Ascending aorta (tissue), 2 donors: ENCODE results near the gene SPAG5. TPM values are rescaled to one million over a fixed set of nuclear protein-coding genes. Genes with fewer than 3 reads are reported as not detected.

ENCODE experiments used
- DNase-seq, 2 donors: peaks; one replicate each; pipeline ENCODE4 v3.0.0-alpha.2; 2019; ENCODE audit warnings: low spot score in 2 of 2
- H3K27ac ChIP-seq, 2 donors: fragments of 200-600 bp; sonication (generic); one replicate each; pipeline ENCODE4 v1.5.1; 2016 to 2017; ENCODE audit warnings: mild to moderate bottlenecking in 1 of 2
- H3K27me3 ChIP-seq: fragments of 200-600 bp; sonication (generic); one replicate; pipeline ENCODE4 v1.5.1; 2017
- H3K36me3 ChIP-seq, 2 donors: fragments of 200-600 bp; sonication (generic); one replicate each; pipeline ENCODE4 v1.5.1; 2016
- H3K4me1 ChIP-seq, 2 donors: fragments of 200-600 bp; sonication (generic); one replicate each; pipeline ENCODE4 v1.5.1; 2016 to 2017; ENCODE audit warnings: mild to moderate bottlenecking in 1 of 2
- H3K4me3 ChIP-seq, 2 donors: fragments of 200-600 bp; sonication (generic); one replicate each; pipeline ENCODE4 v1.5.1; 2016 to 2017; ENCODE audit warnings: mild to moderate bottlenecking in 1 of 2
- H3K9me3 ChIP-seq, 2 donors: fragments of 200-600 bp; sonication (generic); one replicate each; pipeline ENCODE4 v1.5.1; 2016
- intact Hi-C: fragments of 100-400 bp; cut with DNase I; formaldehyde crosslinking; loops from one replicate; pipeline ENCODE4 v1.15.1; 2023
- total RNA-seq: library from RNA; depleted of rRNA; stranded (reverse); fragments of >200 nt; gene quantifications from one replicate; pipeline ENCODE4 v1.1.0, GENCODE V29; 2016
- TF ChIP-seq, protein P1 (sequence below), 3 experiments: fragments of 200-600 bp in 2 of 3; fragments of 450-650 bp in 1 of 3; sonication (generic) in 2 of 3; IDR thresholded peaks; one replicate each; pipeline ENCODE4 v1.5.1; 2016 to 2019; ENCODE audit warnings: antibody characterized with exemption in 3 of 3, mild to moderate bottlenecking in 1 of 3, moderate library complexity in 1 of 3

The SPAG5 gene
- total RNA-seq, 1 donor from 2014 or later: 1.6 TPM

DNA sequence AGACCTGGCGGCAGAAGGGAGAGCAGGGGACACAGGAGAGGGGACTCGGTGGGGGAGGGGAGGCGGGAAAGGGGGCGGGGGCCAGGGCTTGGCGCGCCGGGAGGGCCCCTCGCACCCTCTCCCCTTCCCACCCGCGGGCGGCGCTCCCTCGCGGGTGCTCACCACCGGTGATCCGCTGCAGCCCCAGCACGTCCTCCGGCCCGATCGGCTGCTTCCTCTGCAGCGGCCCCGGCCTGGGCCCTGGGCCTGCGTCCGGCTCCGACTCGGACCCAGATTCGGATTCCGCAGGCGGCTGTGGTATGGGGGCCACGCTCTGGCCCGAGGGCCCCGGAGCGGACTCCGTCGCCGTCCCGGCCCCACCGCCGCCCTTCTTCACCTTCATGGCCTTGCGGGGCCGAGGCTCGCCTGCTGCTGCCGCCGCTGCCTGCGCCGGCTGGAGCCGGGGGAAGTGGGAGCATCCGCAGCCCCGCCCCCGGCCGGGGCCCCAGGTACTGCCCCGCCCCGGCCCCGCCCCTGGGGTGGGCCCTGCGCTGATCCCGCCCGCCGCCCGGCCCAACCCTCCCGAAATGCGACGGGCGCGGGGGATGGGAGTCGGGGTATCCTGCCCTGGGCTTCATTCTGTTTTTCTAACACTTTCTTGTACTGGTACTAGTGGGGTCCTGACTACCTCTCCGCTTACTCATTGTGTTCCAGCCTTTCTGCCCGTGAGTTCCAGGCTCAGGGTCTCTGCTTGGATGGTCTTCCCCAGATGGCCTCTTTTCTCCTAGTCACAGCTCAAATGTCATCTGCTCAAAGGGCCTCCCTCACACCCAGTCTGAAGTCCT, 46.4 kb downstream of the SPAG5 start, which contains the start of gene UNC119:
TSS of gene UNC119 (minus strand) at position 449 of the 824 bp plus-strand sequence. CDS start at position 382, 67 bp downstream.
- peak in 1 of 2 donors; percentile 81 for DNase-seq
- H3K4me3 ChIP-seq: peak within 1 kb of the TSS; percentile 88 to 90
- TF ChIP-seq, protein P1, sequence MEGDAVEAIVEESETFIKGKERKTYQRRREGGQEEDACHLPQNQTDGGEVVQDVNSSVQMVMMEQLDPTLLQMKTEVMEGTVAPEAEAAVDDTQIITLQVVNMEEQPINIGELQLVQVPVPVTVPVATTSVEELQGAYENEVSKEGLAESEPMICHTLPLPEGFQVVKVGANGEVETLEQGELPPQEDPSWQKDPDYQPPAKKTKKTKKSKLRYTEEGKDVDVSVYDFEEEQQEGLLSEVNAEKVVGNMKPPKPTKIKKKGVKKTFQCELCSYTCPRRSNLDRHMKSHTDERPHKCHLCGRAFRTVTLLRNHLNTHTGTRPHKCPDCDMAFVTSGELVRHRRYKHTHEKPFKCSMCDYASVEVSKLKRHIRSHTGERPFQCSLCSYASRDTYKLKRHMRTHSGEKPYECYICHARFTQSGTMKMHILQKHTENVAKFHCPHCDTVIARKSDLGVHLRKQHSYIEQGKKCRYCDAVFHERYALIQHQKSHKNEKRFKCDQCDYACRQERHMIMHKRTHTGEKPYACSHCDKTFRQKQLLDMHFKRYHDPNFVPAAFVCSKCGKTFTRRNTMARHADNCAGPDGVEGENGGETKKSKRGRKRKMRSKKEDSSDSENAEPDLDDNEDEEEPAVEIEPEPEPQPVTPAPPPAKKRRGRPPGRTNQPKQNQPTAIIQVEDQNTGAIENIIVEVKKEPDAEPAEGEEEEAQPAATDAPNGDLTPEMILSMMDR (IDR thresholded peaks at IDR 0.05): no peak
- H3K36me3 ChIP-seq: peaks cover 37 to 38% of the 10 kb centered on the region in 2 donors
- peak within 1 kb of the TSS; percentile 59 to 73 for H3K27ac ChIP-seq
- no peaks in the 10 kb centered on the region for H3K9me3 ChIP-seq
- intact Hi-C loops: loop anchor here (1.0 kb wide), 1 partner anchor 19 kb away; the partner anchor contains the start of gene PIGS
- H3K27me3 ChIP-seq: no peaks in the 10 kb centered on the region
- H3K4me1 ChIP-seq: peaks cover 3 to 11% of the 10 kb centered on the region in 2 donors

DNA sequence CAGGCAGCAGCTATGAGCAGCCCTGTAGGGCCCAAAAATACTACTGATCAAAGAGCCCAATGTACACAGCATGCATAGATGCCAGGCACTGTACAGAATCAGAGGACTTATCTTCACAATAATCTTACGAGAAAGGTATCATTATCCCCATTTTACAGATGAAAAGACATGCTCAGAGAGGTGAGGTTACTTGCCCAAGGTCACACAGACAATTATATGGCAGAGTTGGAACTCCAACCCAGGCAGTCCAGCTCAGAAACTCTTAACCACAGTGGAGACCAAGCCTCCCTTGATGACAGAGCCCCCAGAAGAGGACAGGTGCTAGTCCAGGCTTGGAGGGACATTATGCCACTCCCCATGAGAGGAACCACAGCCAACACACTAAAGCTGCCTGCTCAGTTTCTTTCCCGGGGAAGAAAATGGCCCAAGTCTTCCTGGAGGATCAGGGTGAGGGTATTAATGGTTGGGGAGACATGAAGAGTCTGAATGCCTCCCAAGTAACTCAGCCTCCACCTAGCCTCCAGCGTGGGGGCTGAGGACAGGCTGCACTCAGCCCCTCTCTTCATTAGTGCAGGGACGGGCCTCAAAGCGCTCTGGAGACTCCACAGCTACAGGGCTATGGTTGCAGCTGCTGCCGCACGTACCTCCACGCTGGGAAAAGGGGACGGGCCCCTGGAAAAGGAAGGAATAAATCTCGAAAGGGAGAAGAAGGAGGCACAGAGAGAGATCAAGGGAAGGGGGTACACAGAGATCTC, 47.2 kb downstream of the SPAG5 start:
- H3K9me3 ChIP-seq: no peaks in the 10 kb centered on the region
- TF ChIP-seq, protein P1 (IDR thresholded peaks at IDR 0.05): no peak
- peak overlapping the region; percentile 88 to 90 for H3K4me3 ChIP-seq
- H3K36me3 ChIP-seq: peaks cover 30 to 36% of the 10 kb centered on the region in 2 donors
- H3K4me1 ChIP-seq: peaks cover 3 to 11% of the 10 kb centered on the region in 2 donors
- H3K27me3 ChIP-seq: no peaks in the 10 kb centered on the region
- H3K27ac ChIP-seq: peak overlapping the region; percentile 59 to 73
- intact Hi-C loops: loop anchor here (1.0 kb wide), 1 partner anchor 20 kb away; the partner anchor contains the start of gene PIGS
- DNase-seq: no peak

DNA sequence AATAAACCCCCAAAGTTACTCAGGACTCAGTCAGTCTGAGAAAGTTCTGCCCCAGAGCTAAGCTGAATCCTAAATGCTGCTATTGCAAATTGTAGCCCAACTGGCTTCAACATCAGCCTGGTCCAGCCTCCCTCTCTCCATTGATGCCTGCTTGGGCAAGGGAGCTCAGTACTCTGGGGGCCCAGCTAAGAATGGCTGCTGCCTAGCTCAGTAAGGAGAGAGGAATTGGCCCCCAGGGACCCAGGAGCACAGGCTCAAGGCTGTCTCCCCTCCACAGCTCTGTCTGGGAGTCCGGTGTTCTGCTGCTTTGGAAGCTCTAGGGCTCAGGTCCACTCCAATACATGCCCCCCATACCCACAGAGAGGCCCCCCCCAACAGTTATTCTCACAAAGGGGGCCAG, 48.0 kb downstream of the SPAG5 start:
- H3K27ac ChIP-seq: no peak overlapping the region
- no peak overlapping the region for H3K4me3 ChIP-seq

DNA sequence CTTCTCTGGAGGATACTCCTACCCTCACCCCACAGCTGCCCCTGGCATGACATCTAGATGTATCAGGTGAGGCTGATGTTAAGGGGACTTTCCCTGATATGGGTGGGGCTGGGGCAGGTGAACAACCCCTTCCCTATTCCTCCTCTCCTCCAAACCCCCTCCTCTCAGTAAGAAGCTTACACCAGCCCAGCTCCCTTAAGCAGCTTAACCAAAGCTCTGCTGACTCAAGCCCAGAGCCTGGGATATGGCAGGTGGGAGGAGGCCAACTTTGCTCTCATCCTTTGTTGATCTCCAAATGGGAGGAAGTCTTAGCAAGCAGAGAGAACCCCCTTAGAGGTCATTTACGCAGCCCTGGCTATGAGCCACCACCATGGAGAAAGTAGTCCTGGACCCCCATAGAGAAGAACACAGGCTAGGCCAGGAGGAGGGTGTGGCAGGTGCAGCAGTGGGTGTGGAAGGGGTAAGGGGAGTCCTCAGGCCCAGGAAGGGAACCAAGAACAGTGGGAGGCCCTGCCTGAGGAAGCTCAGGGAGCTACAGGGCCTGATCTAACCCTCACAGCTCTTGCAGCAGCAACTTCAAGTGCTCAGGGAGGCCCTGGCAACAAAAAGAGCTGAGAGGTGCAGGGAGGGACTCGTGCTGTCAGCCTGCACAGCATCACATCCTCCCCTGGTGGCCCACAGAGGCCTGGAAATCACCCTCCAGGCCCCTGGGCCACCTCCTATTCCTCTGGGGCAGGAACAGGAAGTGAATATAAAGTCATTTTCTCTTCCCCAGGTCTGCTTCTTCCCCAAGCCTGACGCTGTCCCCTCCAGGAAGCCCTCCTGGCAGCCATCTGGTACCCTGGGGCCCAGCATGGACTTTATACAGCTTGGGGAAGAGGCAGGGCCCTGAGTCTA, 49.3 kb downstream of the SPAG5 start:
- Histone ChIP-seq H3K4me1 (peaks cover 3 to 11% of the 10 kb centered on the region in 2 donors), H3K4me3 (no peak overlapping the region), H3K36me3 (peaks cover 9 to 17% of the 10 kb centered on the region in 2 donors), H3K27ac (no peak overlapping the region), H3K27me3 (no peaks in the 10 kb centered on the region), H3K9me3 (no peaks in the 10 kb centered on the region)
- DNase-seq: no peak
- TF ChIP-seq, protein P1 (IDR thresholded peaks at IDR 0.05): no peak
- intact Hi-C loops: loop anchor here (2.0 kb wide), 1 partner anchor 63 kb away; no protein-coding TSS in a partner anchor

More for the DNA sequence above, 48.0 kb downstream of the SPAG5 start:
- H3K9me3 ChIP-seq: no peaks in the 10 kb centered on the region
- intact Hi-C loops: no loop called here
- no peak for DNase-seq
- H3K27me3 ChIP-seq: no peaks in the 10 kb centered on the region
- TF ChIP-seq, protein P1 (IDR thresholded peaks at IDR 0.05): no peak
- H3K4me1 ChIP-seq: peaks cover 3 to 11% of the 10 kb centered on the region in 2 donors
- H3K36me3 ChIP-seq: peaks cover 22 to 30% of the 10 kb centered on the region in 2 donors
